Measurements from ENCODE around the gene MED25. TPM values are rescaled to one million over a fixed set of nuclear protein-coding genes. Genes with fewer than 3 reads are reported as not detected.

Gene MED25
- total and polyA plus RNA-seq, 2 of the 4 experiments (the other 2 are of a cell fraction) = 4.7 to 38.5 TPM

GRCh38 chr19:49850487-49851342, 32.6 kb downstream of the MED25 start, which contains the start of gene PTOV1:
TSS of gene PTOV1 (plus strand) at chr19:49851159.
- BruUV-seq (replicated peaks) = no TSS peak
- H3K4ac ChIP-seq (ENCODE audit: low read depth, low read length) = peak within 1 kb of the TSS; percentile 97

More at GRCh38 chr19:49850487-49851342, 32.6 kb downstream of the MED25 start, which contains the start of gene PTOV1:
- dilution Hi-C loops (cut with HindIII; ENCODE audit: low sequenced_read_pairs, unreplicated experiment) (no loop called here), intact Hi-C loops (cut with micrococcal nuclease) (no loop called here), in situ Hi-C loops (cut with MboI; ENCODE audit: low sequenced_read_pairs) (loop anchor here (10.0 kb wide), 1 partner anchor 166 kb away; the partner anchor contains the start of gene ADM5)
- Histone ChIP-seq H3K9me3 (ENCODE audit: control insufficient read depth, insufficient read depth, low read length) (no peaks in the 10 kb centered on the region), H3K23ac (ENCODE audit: low read depth, low read length) (peak within 1 kb of the TSS; percentile 87; the same call in 1 of the 2 replicates), H3K14ac (replicated peaks; ENCODE audit: low read depth, low read length) (peak within 1 kb of the TSS; percentile 98), H4K20me1 (ENCODE audit: insufficient read depth, low read length) (peaks cover 49% of the 10 kb centered on the region), H3K4me1 (ENCODE audit: control insufficient read depth, insufficient read depth, low read length) (peaks cover 16% of the 10 kb centered on the region), H3K4me3 (ENCODE audit: insufficient read depth, low read depth, low read length) (peak within 1 kb of the TSS; percentile 60), H2AK5ac (ENCODE audit: low read depth, low read length) (peak within 1 kb of the TSS; percentile 96), H2AFZ (replicated peaks; ENCODE audit: low read length, poor library complexity) (peak within 1 kb of the TSS; percentile 90), H4K5ac (ENCODE audit: low read depth, low read length) (peak within 1 kb of the TSS; percentile 86), H4K8ac (ENCODE audit: low read depth in 2 of 2, low read length in 2 of 2) (peak within 1 kb of the TSS; percentile 92 to 94), H3K4me2 (ENCODE audit: low read depth, low read length) (peak within 1 kb of the TSS; percentile 94), H2BK15ac (ENCODE audit: low read depth, low read length) (peak within 1 kb of the TSS; percentile 22; the same call in 1 of the 3 replicates), H4K91ac (ENCODE audit: insufficient read depth, low read depth, low read length) (peak within 1 kb of the TSS; percentile 90), H3K27ac (ENCODE audit: insufficient read depth, low read length) (peak within 1 kb of the TSS; percentile 94), H2BK5ac (ENCODE audit: low read depth, low read length, poor library complexity, severe bottlenecking) (peak within 1 kb of the TSS; percentile 86), H3K18ac (ENCODE audit: low read depth, low read length) (peak within 1 kb of the TSS; percentile 74), H3K79me1 (ENCODE audit: low read depth in 1 of 2, low read length in 2 of 2) (peaks cover 27 to 79% of the 10 kb centered on the region in 2 experiments), H3K27me3 (ENCODE audit: control insufficient read depth, insufficient read depth, low read length) (no peaks in the 10 kb centered on the region), H2BK120ac (ENCODE audit: low read depth, low read length) (peak within 1 kb of the TSS; percentile 70), H3K9ac (ENCODE audit: low read depth, low read length) (peak within 1 kb of the TSS; percentile 90), H3K9me1 (ENCODE audit: insufficient read depth, low read length) (peaks cover 15% of the 10 kb centered on the region), H2BK20ac (ENCODE audit: low read depth, low read length) (no peak within 1 kb of the TSS), H3K36me3 (ENCODE audit: control insufficient read depth, insufficient read depth, low read length) (peaks cover 16% of the 10 kb centered on the region; the same call in 1 of the 2 replicates), H3K56ac (ENCODE audit: extremely low read depth, insufficient read depth, low read length) (peak within 1 kb of the TSS; percentile 88), H2AK9ac (replicated peaks; ENCODE audit: low read depth, low read length, poor library complexity) (peak within 1 kb of the TSS; percentile 99)
- DNase-seq (peak; percentile 91), ATAC-seq (ENCODE audit: low read depth) (peak; percentile 85)
- POLR2A ChIA-PET (ENCODE audit: unreplicated experiment) = interaction anchor here (0.6 to 0.9 kb wide), 3 partner anchors 25 to 210 kb away, joined by 3 to 4 read pairs (median 4); no protein-coding TSS in a partner anchor
- CTCF ChIA-PET = no interaction called here
- TF ChIP-seq MXI1 (IDR thresholded peaks at IDR 0.05; ENCODE audit: borderline replicate concordance, low read depth, low read length) (no peak), SMC3 (IDR thresholded peaks at IDR 0.05; ENCODE audit: low read depth, low read length) (no peak), BHLHE40 (IDR thresholded peaks at IDR 0.05; ENCODE audit: low read depth, low read length) (peak; percentile 96), POLR2A (IDR thresholded peaks at IDR 0.05; ENCODE audit: low read depth, low read length) (peak; percentile 84), RFX5 (IDR thresholded peaks at IDR 0.05; ENCODE audit: low read depth, low read length) (no peak), RCOR1 (IDR thresholded peaks at IDR 0.05; ENCODE audit: insufficient replicate concordance, low read length) (no peak), CEBPB (IDR thresholded peaks at IDR 0.05; ENCODE audit: low read depth, low read length) (no peak), CHD1 (IDR thresholded peaks at IDR 0.05; ENCODE audit: low read depth, low read length) (peak; percentile 99; the same call in 1 of the 2 replicates), RAD21 (IDR thresholded peaks at IDR 0.05; ENCODE audit: low read length) (no peak), FOS (IDR thresholded peaks at IDR 0.05; ENCODE audit: low read depth, low read length) (no peak), MAZ (IDR thresholded peaks at IDR 0.05; ENCODE audit: borderline replicate concordance, low read depth, low read length) (peak; percentile 89), CTCF (conservative IDR thresholded peaks at IDR 0.05; ENCODE audit: low read depth, low read length) (no peak)
- WGBS, 2 experiments (ENCODE audit: extremely low coverage in 2 of 2, insufficient read length in 1 of 2) = 1% methylated on average over 53 of the region's 98 CpGs; no CpG with 5 or more reads in 1 of the 2 experiments

Measured in IMR-90 (cell line).